SU-DHL-6 (cell line): ENCODE measurements around the gene SLC25A34.

ENCODE experiments used
- H2AFZ ChIP-seq: fragments of 200-600 bp; sonication (generic); 2 replicates; pipeline ENCODE4 v1.6.1; 2014; ENCODE audit warnings: low read depth, mild to moderate bottlenecking, moderate library complexity, mixed read lengths, antibody characterized with exemption, low read length; ENCODE audit not compliant: severe bottlenecking
- H3F3A ChIP-seq: fragments of 200-600 bp; shearing (Covaris generic); 2 replicates; pipeline ENCODE4 v1.6.0; 2016; ENCODE audit warnings: antibody characterized with exemption, mild to moderate bottlenecking; ENCODE audit not compliant: insufficient read depth
- H3K27ac ChIP-seq: fragments of 200-600 bp; sonication (generic); 2 replicates; pipeline ENCODE4 v1.5.1; 2016; ENCODE audit warnings: low read depth, mild to moderate bottlenecking, low read length, moderate library complexity, mixed read lengths
- H3K27me3 ChIP-seq: fragments of 200-600 bp; sonication (generic), shearing (Covaris generic); 2 replicates; pipeline ENCODE4 v1.6.0; 2014; ENCODE audit warnings: mild to moderate bottlenecking, low read length
- H3K36me3 ChIP-seq: fragments of 200-600 bp; sonication (generic); 2 replicates; pipeline ENCODE4 v1.6.1; 2014; ENCODE audit warnings: mild to moderate bottlenecking, low read length, mixed read lengths
- H3K4me2 ChIP-seq: fragments of 300-600, 200-600 bp; shearing (Covaris generic), sonication (generic); 2 replicates; pipeline ENCODE4 v1.6.0; 2014; ENCODE audit warnings: low read length, low read depth, mild to moderate bottlenecking; ENCODE audit not compliant: poor library complexity, severe bottlenecking
- H3K4me3 ChIP-seq: fragments of 200-600 bp; sonication (generic); 2 replicates; pipeline ENCODE4 v1.5.1; 2014; ENCODE audit warnings: antibody characterized with exemption, low read length, mild to moderate bottlenecking, mixed read lengths; ENCODE audit not compliant: insufficient read depth, poor library complexity, severe bottlenecking
- H3K79me2 ChIP-seq: fragments of 200-600 bp; sonication (generic); 2 replicates; pipeline ENCODE4 v1.6.1; 2014; ENCODE audit warnings: mild to moderate bottlenecking, low read length, moderate library complexity; ENCODE audit not compliant: insufficient read depth
- H3K9ac ChIP-seq: fragments of 200-600 bp; sonication (generic); 2 replicates; pipeline ENCODE4 v1.7.0; 2014; ENCODE audit warnings: mild to moderate bottlenecking, low read length
- H3K9me2 ChIP-seq: fragments of 200-600 bp; sonication (generic); replicated peaks from 2 replicates; pipeline ENCODE4 v1.6.1; 2014; ENCODE audit warnings: low read length; ENCODE audit not compliant: insufficient read depth
- H3K9me3 ChIP-seq: fragments of 200-600 bp; sonication (generic); 2 replicates; pipeline ENCODE4 v1.6.1; 2014; ENCODE audit warnings: low read length, mixed read lengths; ENCODE audit not compliant: insufficient read depth
- H4K20me1 ChIP-seq: fragments of 200-600 bp; sonication (generic); 2 replicates; pipeline ENCODE4 v1.6.1; 2014; ENCODE audit warnings: low read depth, mild to moderate bottlenecking, antibody characterized with exemption, low read length, moderate library complexity, mixed read lengths
- EZH2phosphoT487 ChIP-seq: fragments of 200-600 bp; sonication (generic), shearing (Covaris generic); conservative IDR thresholded peaks from 2 replicates; pipeline ENCODE4 v1.6.1; 2018; ENCODE audit warnings: mild to moderate bottlenecking, antibody characterized with exemption, low read length, moderate library complexity, mixed read lengths
- TF ChIP-seq, protein P1 (sequence below): fragments of 200-600 bp; sonication (generic); IDR thresholded peaks from one replicate; pipeline ENCODE4 v1.5.1; 2017; ENCODE audit warnings: antibody characterized with exemption, mild to moderate bottlenecking, low read length, moderate library complexity; ENCODE audit not compliant: insufficient read depth, poor library complexity, severe bottlenecking

The SLC25A34 gene

DNA sequence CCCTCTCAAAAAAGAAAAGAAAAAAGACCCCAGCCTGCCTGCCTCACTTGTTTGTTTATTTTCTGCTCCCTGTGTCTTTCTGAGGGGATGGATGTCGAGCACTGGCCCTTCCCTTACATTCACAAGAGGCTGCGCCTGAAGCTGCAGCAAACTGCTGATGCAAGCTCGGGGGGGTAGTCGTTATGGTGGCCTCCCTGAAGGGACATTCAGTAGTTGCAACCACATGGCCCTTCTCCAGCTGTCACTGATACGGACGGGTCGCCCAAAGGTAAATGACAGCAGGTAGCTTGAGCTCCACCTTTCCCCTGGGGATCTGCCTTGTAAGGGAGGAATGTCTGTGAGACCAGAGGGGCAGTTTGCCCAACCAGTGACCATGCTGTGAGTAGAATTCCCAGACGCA lies 34.3 kb upstream of the SLC25A34 start:
- no peaks in the 10 kb centered on the region for H3K9me3 ChIP-seq
- H3K4me3 ChIP-seq = no peak overlapping the region
- TF ChIP-seq EZH2phosphoT487 = no peak
- TF ChIP-seq, protein P1, sequence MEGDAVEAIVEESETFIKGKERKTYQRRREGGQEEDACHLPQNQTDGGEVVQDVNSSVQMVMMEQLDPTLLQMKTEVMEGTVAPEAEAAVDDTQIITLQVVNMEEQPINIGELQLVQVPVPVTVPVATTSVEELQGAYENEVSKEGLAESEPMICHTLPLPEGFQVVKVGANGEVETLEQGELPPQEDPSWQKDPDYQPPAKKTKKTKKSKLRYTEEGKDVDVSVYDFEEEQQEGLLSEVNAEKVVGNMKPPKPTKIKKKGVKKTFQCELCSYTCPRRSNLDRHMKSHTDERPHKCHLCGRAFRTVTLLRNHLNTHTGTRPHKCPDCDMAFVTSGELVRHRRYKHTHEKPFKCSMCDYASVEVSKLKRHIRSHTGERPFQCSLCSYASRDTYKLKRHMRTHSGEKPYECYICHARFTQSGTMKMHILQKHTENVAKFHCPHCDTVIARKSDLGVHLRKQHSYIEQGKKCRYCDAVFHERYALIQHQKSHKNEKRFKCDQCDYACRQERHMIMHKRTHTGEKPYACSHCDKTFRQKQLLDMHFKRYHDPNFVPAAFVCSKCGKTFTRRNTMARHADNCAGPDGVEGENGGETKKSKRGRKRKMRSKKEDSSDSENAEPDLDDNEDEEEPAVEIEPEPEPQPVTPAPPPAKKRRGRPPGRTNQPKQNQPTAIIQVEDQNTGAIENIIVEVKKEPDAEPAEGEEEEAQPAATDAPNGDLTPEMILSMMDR = no peak
- no peak overlapping the region for H3K4me2 ChIP-seq
- peaks cover 10% of the 10 kb centered on the region for H3F3A ChIP-seq
- no peaks in the 10 kb centered on the region for H3K36me3 ChIP-seq
- H3K79me2 ChIP-seq = peaks cover 37% of the 10 kb centered on the region
- no peaks in the 10 kb centered on the region for H3K27me3 ChIP-seq
- H3K9ac ChIP-seq = no peak overlapping the region
- no peak overlapping the region for H3K27ac ChIP-seq
- H2AFZ ChIP-seq = no peak overlapping the region
- H3K9me2 ChIP-seq = no peaks in the 10 kb centered on the region
- no peaks in the 10 kb centered on the region for H4K20me1 ChIP-seq

DNA sequence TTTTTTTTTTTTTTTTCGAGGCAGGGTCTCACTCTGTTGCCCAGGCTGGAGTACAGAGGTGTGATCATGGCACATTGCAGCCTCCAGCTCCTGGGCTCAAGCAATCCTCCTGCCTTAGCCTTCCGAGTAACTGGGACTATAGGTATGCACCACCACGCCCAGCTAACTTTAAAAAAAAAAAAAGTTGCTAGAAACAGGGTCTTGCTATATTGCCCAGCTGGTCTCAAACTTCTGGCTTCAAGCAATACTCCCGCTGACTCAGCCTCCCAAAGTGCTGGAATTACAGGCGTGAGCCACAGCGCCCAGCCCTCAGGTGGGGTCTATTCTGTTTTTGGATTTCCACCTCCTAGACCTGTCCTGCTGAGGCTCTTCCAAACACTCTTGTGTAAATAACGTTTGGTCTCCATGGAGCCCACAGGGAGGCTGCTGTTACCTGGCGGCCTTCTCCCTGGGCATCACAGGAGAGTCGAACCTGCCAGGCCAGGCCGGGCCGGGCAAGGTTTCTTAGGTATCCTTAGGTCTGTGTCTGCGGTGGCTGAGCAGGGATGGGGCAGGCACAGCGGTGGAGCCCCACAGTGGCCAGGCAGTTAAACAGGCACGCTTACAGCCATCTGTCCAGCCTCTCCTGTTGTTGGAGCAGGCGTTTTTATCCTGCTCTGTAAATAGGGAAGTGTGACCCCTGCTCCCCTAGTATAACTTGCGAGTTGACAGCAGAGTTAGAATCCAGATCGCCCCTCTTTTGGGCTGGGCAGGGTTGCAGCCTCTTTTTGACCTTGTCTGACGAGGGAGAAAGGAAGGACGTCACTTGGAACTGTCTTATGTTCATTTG lies 33.1 kb upstream of the SLC25A34 start:
- no peak overlapping the region for H3K9ac ChIP-seq
- no peak overlapping the region for H3K4me3 ChIP-seq
- H3K27me3 ChIP-seq = no peaks in the 10 kb centered on the region
- no peaks in the 10 kb centered on the region for H3K36me3 ChIP-seq
- no peaks in the 10 kb centered on the region for H3K9me2 ChIP-seq
- no peaks in the 10 kb centered on the region for H3F3A ChIP-seq
- peaks cover 35% of the 10 kb centered on the region for H3K79me2 ChIP-seq
- TF ChIP-seq, protein P1 = no peak
- TF ChIP-seq EZH2phosphoT487 = no peak
- H3K27ac ChIP-seq = no peak overlapping the region
- H3K4me2 ChIP-seq = no peak overlapping the region
- H2AFZ ChIP-seq = no peak overlapping the region
- no peaks in the 10 kb centered on the region for H4K20me1 ChIP-seq
- no peaks in the 10 kb centered on the region for H3K9me3 ChIP-seq

DNA sequence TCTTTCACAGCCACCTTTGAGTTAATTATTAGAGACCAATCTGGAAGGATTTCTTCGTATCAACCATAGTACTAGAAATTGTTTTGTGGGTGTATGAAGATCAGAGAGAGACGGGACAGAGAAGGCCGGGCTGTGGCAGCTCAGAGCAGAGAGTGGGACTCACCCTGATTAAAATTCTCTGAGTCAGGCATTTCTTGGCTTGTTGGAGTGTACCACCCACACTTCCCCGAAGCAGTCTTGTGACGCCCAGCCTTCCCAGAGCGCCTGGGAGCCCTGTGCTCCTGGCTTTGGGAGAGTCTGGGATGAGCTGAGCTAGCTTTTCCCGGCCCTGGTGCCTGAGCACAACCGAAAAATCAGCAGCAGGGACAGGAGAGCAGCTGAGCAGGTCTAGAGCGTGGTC lies 32.5 kb upstream of the SLC25A34 start:
- Histone ChIP-seq H3F3A (no peaks in the 10 kb centered on the region), H3K27ac (no peak overlapping the region), H3K27me3 (no peaks in the 10 kb centered on the region), H3K4me3 (no peak overlapping the region), H3K36me3 (no peaks in the 10 kb centered on the region), H3K9me2 (no peaks in the 10 kb centered on the region), H3K4me2 (no peak overlapping the region), H3K79me2 (peaks cover 29% of the 10 kb centered on the region), H3K9me3 (no peaks in the 10 kb centered on the region), H3K9ac (no peak overlapping the region), H4K20me1 (no peaks in the 10 kb centered on the region), H2AFZ (no peak overlapping the region)
- TF ChIP-seq, protein P1 = no peak
- no peak for TF ChIP-seq EZH2phosphoT487
